ENCODE results near the gene SPRR2A.

Gene SPRR2A
- long read RNA-seq = 0 reads

GRCh38 chr1:153057375-153057774, at the start of gene SPRR2A:
Gene SPRR2A (minus strand): TSS chr1:153057512. CDS start chr1:153056735, 777 bp downstream.
- TF ChIP-seq POLR2AphosphoS5 (IDR thresholded peaks at IDR 0.05; ENCODE audit: low read depth) (no peak), REST (IDR thresholded peaks at IDR 0.05; ENCODE audit: insufficient replicate concordance, low read depth) (no peak), CTCF (IDR thresholded peaks at IDR 0.05; ENCODE audit: insufficient read depth, low read length) (no peak), SPI1 (IDR thresholded peaks at IDR 0.05; ENCODE audit: borderline replicate concordance, low read depth) (no peak), GABPA (IDR thresholded peaks at IDR 0.05; ENCODE audit: low read depth) (no peak)
- H3K4me3 ChIP-seq (replicated peaks; ENCODE audit: insufficient read depth, low read length) = no peak within 1 kb of the TSS
- H3K27me3 ChIP-seq (ENCODE audit: insufficient read depth, poor library complexity, severe bottlenecking) = peaks cover 13% of the 10 kb centered on the region
- no peak for DNase-seq (ENCODE audit: low read depth in 1 of 2, low spot score in 1 of 2)
- no peak within 1 kb of the TSS for H3K27ac ChIP-seq (replicated peaks)

GRCh38 chr1:153100245-153100644, 42.9 kb upstream of the SPRR2A start:
- no peaks in the 10 kb centered on the region for H3K27me3 ChIP-seq (ENCODE audit: insufficient read depth, poor library complexity, severe bottlenecking)
- no peak overlapping the region for H3K27ac ChIP-seq (replicated peaks)
- TF ChIP-seq REST (IDR thresholded peaks at IDR 0.05; ENCODE audit: insufficient replicate concordance, low read depth) (no peak), GABPA (IDR thresholded peaks at IDR 0.05; ENCODE audit: low read depth) (no peak), SPI1 (IDR thresholded peaks at IDR 0.05; ENCODE audit: borderline replicate concordance, low read depth) (no peak), CTCF (IDR thresholded peaks at IDR 0.05; ENCODE audit: insufficient read depth, low read length) (no peak), POLR2AphosphoS5 (IDR thresholded peaks at IDR 0.05; ENCODE audit: low read depth) (no peak)
- H3K4me3 ChIP-seq (replicated peaks; ENCODE audit: insufficient read depth, low read length) = no peak overlapping the region
- no peak for DNase-seq (ENCODE audit: low read depth in 1 of 2, low spot score in 1 of 2)

GRCh38 chr1:153099461-153100045, 42.2 kb upstream of the SPRR2A start:
- no peak for DNase-seq (ENCODE audit: low read depth in 1 of 2, low spot score in 1 of 2)
- Histone ChIP-seq H3K27me3 (ENCODE audit: insufficient read depth, poor library complexity, severe bottlenecking) (no peaks in the 10 kb centered on the region), H3K4me3 (replicated peaks; ENCODE audit: insufficient read depth, low read length) (no peak overlapping the region), H3K27ac (replicated peaks) (no peak overlapping the region)
- TF ChIP-seq GABPA (IDR thresholded peaks at IDR 0.05; ENCODE audit: low read depth) (no peak), POLR2AphosphoS5 (IDR thresholded peaks at IDR 0.05; ENCODE audit: low read depth) (no peak), SPI1 (IDR thresholded peaks at IDR 0.05; ENCODE audit: borderline replicate concordance, low read depth) (no peak), CTCF (IDR thresholded peaks at IDR 0.05; ENCODE audit: insufficient read depth, low read length) (no peak), REST (IDR thresholded peaks at IDR 0.05; ENCODE audit: insufficient replicate concordance, low read depth) (no peak)
